Activated T-cell treated with anti-CD3 and anti-CD28 coated beads for 4 hours (primary cell): ENCODE data around the gene RNASET2.

Experiments
- DNase-seq: peaks from one replicate; pipeline ENCODE4 v3.0.0-alpha.2; 2020

The RNASET2 gene

GRCh38 chr6:166956444-166957086, at the start of gene RNASET2:
Gene RNASET2, minus strand, starts transcription at chr6:166956550. Its CDS starts 368 bp downstream, at chr6:166956182.
- DNase-seq = peak; percentile 99

GRCh38 chr6:167005350-167006159, 49.2 kb upstream of the RNASET2 start:
- no peak for DNase-seq

- no peak for DNase-seq
Measured at GRCh38 chr6:167000759-167001158, 44.4 kb upstream of the RNASET2 start.

GRCh38 chr6:166999884-167000253, 43.5 kb upstream of the RNASET2 start:
- DNase-seq = no peak

- peak; percentile 76 for DNase-seq
Measured at GRCh38 chr6:166999145-166999883, 43.0 kb upstream of the RNASET2 start, which contains the start of gene CEP43. Gene CEP43, plus strand, starts transcription at chr6:166999397. Its CDS starts 16 bp downstream, at chr6:166999413.

GRCh38 chr6:166998256-166999144, 42.1 kb upstream of the RNASET2 start:
- no peak for DNase-seq

- no peak for DNase-seq
Measured at GRCh38 chr6:166997768-166998255, 41.5 kb upstream of the RNASET2 start.

- DNase-seq = no peak
Measured at GRCh38 chr6:166997348-166997747, 41.0 kb upstream of the RNASET2 start.

- no peak for DNase-seq
Measured at GRCh38 chr6:166996406-166996805, 40.1 kb upstream of the RNASET2 start.

GRCh38 chr6:166989427-166990032, 33.2 kb upstream of the RNASET2 start:
- peak; percentile 39 for DNase-seq

GRCh38 chr6:166988674-166989201, 32.4 kb upstream of the RNASET2 start:
- DNase-seq = no peak

- DNase-seq = no peak
Measured at GRCh38 chr6:166987930-166988329, 31.6 kb upstream of the RNASET2 start.

GRCh38 chr6:166987448-166987847, 31.1 kb upstream of the RNASET2 start:
- DNase-seq = no peak

GRCh38 chr6:166980738-166981137, 24.4 kb upstream of the RNASET2 start:
- DNase-seq = no peak

- DNase-seq = no peak
Measured at GRCh38 chr6:166977621-166978525, 21.5 kb upstream of the RNASET2 start.

- DNase-seq = no peak
Measured at GRCh38 chr6:166976636-166977035, 20.3 kb upstream of the RNASET2 start.

GRCh38 chr6:166972101-166972500, 15.8 kb upstream of the RNASET2 start:
- no peak for DNase-seq

- DNase-seq = no peak
Measured at GRCh38 chr6:166971271-166971670, 14.9 kb upstream of the RNASET2 start.

GRCh38 chr6:166970776-166971175, 14.4 kb upstream of the RNASET2 start:
- DNase-seq = no peak

GRCh38 chr6:166970091-166970490, 13.7 kb upstream of the RNASET2 start:
- no peak for DNase-seq
